Measurements from ENCODE around the gene FES. TPM values are rescaled to one million over a fixed set of nuclear protein-coding genes. Genes with fewer than 3 reads are reported as not detected.

Gene FES
- total and polyA plus RNA-seq, 2 experiments from 2014 or later, result 3.5 TPM

DNA sequence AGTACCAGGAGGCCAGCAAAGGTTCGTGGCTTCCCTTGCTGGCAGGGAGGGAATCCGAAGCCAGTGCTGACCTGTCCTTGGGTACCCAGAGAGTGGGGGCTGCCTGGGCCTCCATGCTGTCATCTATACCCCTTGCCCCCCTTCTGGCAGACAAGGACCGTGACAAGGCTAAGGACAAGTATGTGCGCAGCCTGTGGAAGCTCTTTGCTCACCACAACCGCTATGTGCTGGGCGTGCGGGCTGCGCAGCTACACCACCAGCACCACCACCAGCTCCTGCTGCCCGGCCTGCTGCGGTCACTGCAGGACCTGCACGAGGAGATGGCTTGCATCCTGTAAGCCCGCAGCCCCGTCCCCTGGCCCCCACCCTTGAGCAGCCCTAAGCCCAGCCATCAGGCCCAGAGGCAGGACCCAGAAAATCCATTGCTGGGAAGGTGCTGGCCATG lies 2.8 kb downstream of the FES start:
- no peaks in the 10 kb centered on the region for H3K9me3 ChIP-seq (ENCODE audit: low read depth)
- H3K4me2 ChIP-seq (ENCODE audit: unreplicated experiment), result no peak overlapping the region
- no peak overlapping the region for H3K27ac ChIP-seq
- no peak overlapping the region for H3K4me3 ChIP-seq
- peaks cover 4% of the 10 kb centered on the region; the same call in 1 of the 2 replicates for H3K4me1 ChIP-seq (ENCODE audit: insufficient read depth)
- WGBS, 2 experiments (ENCODE audit: low coverage in 1 of 2, low lambda C conversion rate in 2 of 2, missing lambda C conversion rate in 2 of 2), result 75 to 91% methylated on average over 9 to 13 of the region's 13 CpGs
- H2AFZ ChIP-seq, result no peak overlapping the region
- H3K27me3 ChIP-seq (replicated peaks; ENCODE audit: insufficient read depth), result no peaks in the 10 kb centered on the region
- TF ChIP-seq EZH2 (IDR thresholded peaks at IDR 0.05; ENCODE audit: insufficient read depth, poor library complexity, severe bottlenecking) (no peak), EZH2phosphoT487 (IDR thresholded peaks at IDR 0.05; ENCODE audit: insufficient read depth, low read depth) (no peak)
- no peak for DNase-seq
- no peaks in the 10 kb centered on the region for H3K9me2 ChIP-seq (ENCODE audit: insufficient read depth)
- H3K36me3 ChIP-seq (ENCODE audit: low read depth), result no peaks in the 10 kb centered on the region
- H3K9ac ChIP-seq, result no peak overlapping the region
- H3K79me2 ChIP-seq (ENCODE audit: insufficient read depth), result no peaks in the 10 kb centered on the region
- H4K20me1 ChIP-seq (ENCODE audit: insufficient read depth), result no peaks in the 10 kb centered on the region
- H3F3A ChIP-seq (ENCODE audit: insufficient read depth), result 0 out of 2 replicates have a peak, but pooled peaks cover 6% of the 10 kb centered on the region
- in situ Hi-C loops (cut with MboI), result loop anchor here (10.0 to 25.0 kb wide), 2 partner anchors 232 to 575 kb away; no protein-coding TSS in a partner anchor

DNA sequence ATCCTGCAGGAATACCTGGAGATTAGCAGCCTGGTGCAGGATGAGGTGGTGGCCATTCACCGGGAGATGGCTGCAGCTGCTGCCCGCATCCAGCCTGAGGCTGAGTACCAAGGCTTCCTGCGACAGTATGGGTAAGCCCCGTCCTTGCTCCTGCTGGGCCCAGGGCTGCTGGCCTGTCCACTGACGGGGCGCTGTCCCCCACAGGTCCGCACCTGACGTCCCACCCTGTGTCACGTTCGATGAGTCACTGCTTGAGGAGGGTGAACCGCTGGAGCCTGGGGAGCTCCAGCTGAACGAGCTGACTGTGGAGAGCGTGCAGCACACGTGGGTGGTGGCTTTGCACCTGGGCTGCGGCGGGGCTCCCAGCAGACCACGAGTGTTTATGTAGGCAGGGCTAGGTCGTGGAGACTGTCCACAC lies 5.0 kb downstream of the FES start:
- Histone ChIP-seq H2AFZ (no peak overlapping the region), H3K36me3 (ENCODE audit: low read depth) (no peaks in the 10 kb centered on the region), H3K79me2 (ENCODE audit: insufficient read depth) (no peaks in the 10 kb centered on the region), H3K4me2 (ENCODE audit: unreplicated experiment) (no peak overlapping the region), H3K9me3 (ENCODE audit: low read depth) (no peaks in the 10 kb centered on the region), H3K4me3 (no peak overlapping the region), H3K27me3 (replicated peaks; ENCODE audit: insufficient read depth) (no peaks in the 10 kb centered on the region), H3K9me2 (ENCODE audit: insufficient read depth) (no peaks in the 10 kb centered on the region), H3K4me1 (ENCODE audit: insufficient read depth) (peaks cover 2% of the 10 kb centered on the region; the same call in 1 of the 2 replicates), H3K27ac (no peak overlapping the region), H4K20me1 (ENCODE audit: insufficient read depth) (no peaks in the 10 kb centered on the region), H3F3A (ENCODE audit: insufficient read depth) (0 out of 2 replicates have a peak, but pooled peaks cover 6% of the 10 kb centered on the region), H3K9ac (no peak overlapping the region)
- TF ChIP-seq EZH2phosphoT487 (IDR thresholded peaks at IDR 0.05; ENCODE audit: insufficient read depth, low read depth), result no peak
- no peak for TF ChIP-seq EZH2 (IDR thresholded peaks at IDR 0.05; ENCODE audit: insufficient read depth, poor library complexity, severe bottlenecking)
- in situ Hi-C loops (cut with MboI), result loop anchor here (10.0 to 25.0 kb wide), 2 partner anchors 235 to 577 kb away; no protein-coding TSS in a partner anchor
- DNase-seq, result no peak
- 92 to 95% methylated on average over 18 of the region's 18 CpGs for WGBS, 2 experiments (ENCODE audit: low coverage in 1 of 2, low lambda C conversion rate in 2 of 2, missing lambda C conversion rate in 2 of 2)

DNA sequence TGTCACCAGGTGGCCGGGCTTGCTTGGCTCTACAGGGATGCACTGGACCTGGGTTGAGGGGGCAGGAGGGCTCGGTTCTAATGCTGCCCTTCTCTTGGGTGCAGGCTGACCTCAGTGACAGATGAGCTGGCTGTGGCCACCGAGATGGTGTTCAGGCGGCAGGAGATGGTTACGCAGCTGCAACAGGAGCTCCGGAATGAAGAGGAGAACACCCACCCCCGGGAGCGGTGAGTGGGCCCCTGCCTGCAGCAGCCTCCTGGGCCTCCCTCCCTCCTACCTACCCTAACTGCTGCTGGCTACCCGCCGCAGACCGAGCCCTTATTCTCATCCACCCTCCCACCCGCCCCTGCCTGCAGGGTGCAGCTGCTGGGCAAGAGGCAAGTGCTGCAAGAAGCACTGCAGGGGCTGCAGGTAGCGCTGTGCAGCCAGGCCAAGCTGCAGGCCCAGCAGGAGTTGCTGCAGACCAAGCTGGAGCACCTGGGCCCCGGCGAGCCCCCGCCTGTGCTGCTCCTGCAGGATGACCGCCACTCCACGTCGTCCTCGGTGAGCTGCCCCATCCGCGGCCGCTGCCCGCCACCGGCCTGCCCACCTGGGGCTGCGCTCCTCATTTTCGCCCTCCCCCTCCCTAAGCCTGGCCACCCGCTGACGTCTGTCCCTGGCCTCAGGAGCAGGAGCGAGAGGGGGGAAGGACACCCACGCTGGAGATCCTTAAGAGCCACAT lies 5.6 kb downstream of the FES start:
- no peak overlapping the region for H3K4me2 ChIP-seq (ENCODE audit: unreplicated experiment)
- 0 out of 2 replicates have a peak, but pooled peaks cover 6% of the 10 kb centered on the region for H3F3A ChIP-seq (ENCODE audit: insufficient read depth)
- no peaks in the 10 kb centered on the region for H3K4me1 ChIP-seq (ENCODE audit: insufficient read depth)
- no peaks in the 10 kb centered on the region for H3K27me3 ChIP-seq (replicated peaks; ENCODE audit: insufficient read depth)
- WGBS, 2 experiments (ENCODE audit: low coverage in 1 of 2, low lambda C conversion rate in 2 of 2, missing lambda C conversion rate in 2 of 2), result 92 to 95% methylated on average over 28 to 31 of the region's 31 CpGs
- no peak overlapping the region for H3K27ac ChIP-seq
- no peak for DNase-seq
- H3K36me3 ChIP-seq (ENCODE audit: low read depth), result no peaks in the 10 kb centered on the region
- H3K9me2 ChIP-seq (ENCODE audit: insufficient read depth), result no peaks in the 10 kb centered on the region
- no peak overlapping the region for H3K4me3 ChIP-seq
- in situ Hi-C loops (cut with MboI), result loop anchor here (10.0 to 25.0 kb wide), 2 partner anchors 235 to 578 kb away; no protein-coding TSS in a partner anchor
- H2AFZ ChIP-seq, result no peak overlapping the region
- no peak overlapping the region for H3K9ac ChIP-seq
- H3K79me2 ChIP-seq (ENCODE audit: insufficient read depth), result no peaks in the 10 kb centered on the region
- TF ChIP-seq EZH2phosphoT487 (IDR thresholded peaks at IDR 0.05; ENCODE audit: insufficient read depth, low read depth) (no peak), EZH2 (IDR thresholded peaks at IDR 0.05; ENCODE audit: insufficient read depth, poor library complexity, severe bottlenecking) (no peak)
- no peaks in the 10 kb centered on the region for H4K20me1 ChIP-seq (ENCODE audit: insufficient read depth)
- no peaks in the 10 kb centered on the region for H3K9me3 ChIP-seq (ENCODE audit: low read depth)

DNA sequence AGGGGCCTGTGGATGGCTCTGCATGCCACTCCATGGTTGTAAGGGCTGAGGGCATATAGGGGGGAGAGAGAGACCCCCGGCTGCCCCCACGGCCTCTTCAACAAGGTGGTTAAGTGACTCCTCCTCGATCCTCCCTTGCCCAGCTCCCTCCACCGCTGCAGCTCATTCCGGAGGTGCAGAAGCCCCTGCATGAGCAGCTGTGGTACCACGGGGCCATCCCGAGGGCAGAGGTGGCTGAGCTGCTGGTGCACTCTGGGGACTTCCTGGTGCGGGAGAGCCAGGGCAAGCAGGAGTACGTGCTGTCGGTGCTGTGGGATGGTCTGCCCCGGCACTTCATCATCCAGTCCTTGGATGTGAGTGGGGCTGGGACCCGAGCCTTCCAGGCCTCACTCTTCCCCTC lies 6.5 kb downstream of the FES start:
- Histone ChIP-seq H3K27me3 (replicated peaks; ENCODE audit: insufficient read depth) (no peaks in the 10 kb centered on the region), H3K9me3 (ENCODE audit: low read depth) (no peaks in the 10 kb centered on the region), H3K9me2 (ENCODE audit: insufficient read depth) (no peaks in the 10 kb centered on the region), H3K4me3 (no peak overlapping the region), H3F3A (ENCODE audit: insufficient read depth) (no peaks in the 10 kb centered on the region), H4K20me1 (ENCODE audit: insufficient read depth) (no peaks in the 10 kb centered on the region), H3K9ac (no peak overlapping the region), H3K4me2 (ENCODE audit: unreplicated experiment) (no peak overlapping the region), H3K36me3 (ENCODE audit: low read depth) (no peaks in the 10 kb centered on the region), H3K79me2 (ENCODE audit: insufficient read depth) (no peaks in the 10 kb centered on the region), H3K4me1 (ENCODE audit: insufficient read depth) (no peaks in the 10 kb centered on the region), H3K27ac (no peak overlapping the region), H2AFZ (no peak overlapping the region)
- TF ChIP-seq EZH2 (IDR thresholded peaks at IDR 0.05; ENCODE audit: insufficient read depth, poor library complexity, severe bottlenecking) (no peak), EZH2phosphoT487 (IDR thresholded peaks at IDR 0.05; ENCODE audit: insufficient read depth, low read depth) (no peak)
- in situ Hi-C loops (cut with MboI), result loop anchor here (25.0 kb wide), 1 partner anchor 579 kb away; no protein-coding TSS in a partner anchor
- DNase-seq, result no peak
- WGBS, 2 experiments (ENCODE audit: low coverage in 1 of 2, low lambda C conversion rate in 2 of 2, missing lambda C conversion rate in 2 of 2), result 74 to 78% methylated on average over 8 to 12 of the region's 12 CpGs
